Gastroesophageal sphincter (tissue), 4 donors: ENCODE measurements around the gene SYNGR1. TPM values are rescaled to one million over a fixed set of nuclear protein-coding genes. Genes with fewer than 3 reads are reported as not detected.

ENCODE experiments used
- ATAC-seq: fragments of 150-250 bp; one replicate; pipeline ENCODE4 v1.9.1; 2016; ENCODE audit warnings: mild to moderate bottlenecking, moderate library complexity
- H3K27ac ChIP-seq, 4 donors: fragments of 200-600 bp; sonication (generic) in 3 of 4; 1 replicate in 3 of 4; 2 replicates in 1 of 4; pipeline ENCODE4 v1.5.1; 2016 to 2019
- H3K27me3 ChIP-seq: fragments of 200-600 bp; sonication (generic); one replicate; pipeline ENCODE4 v1.5.1; 2019
- H3K36me3 ChIP-seq, 2 donors: fragments of 200-600 bp; sonication (generic); one replicate each; pipeline ENCODE4 v1.5.1; 2019; ENCODE audit warnings: control low read depth in 1 of 2
- H3K4me1 ChIP-seq, 3 donors: fragments of 200-600 bp; sonication (generic); 1 replicate in 2 of 3; 2 replicates in 1 of 3; pipeline ENCODE4 v1.5.1; 2016 to 2019; ENCODE audit warnings: control low read depth in 2 of 3
- H3K4me3 ChIP-seq, 2 donors: fragments of 200-600 bp; sonication (generic); one replicate each; pipeline ENCODE4 v1.5.1; 2019; ENCODE audit warnings: mild to moderate bottlenecking in 1 of 2, moderate library complexity in 1 of 2
- H3K9me3 ChIP-seq, 3 donors: fragments of 200-600 bp; sonication (generic); one replicate each; pipeline ENCODE4 v1.5.1; 2017 to 2019; ENCODE audit warnings: control low read depth in 2 of 3
- CTCF ChIP-seq, 4 experiments: fragments of 200-600 bp in 2 of 4; fragments of 450-650 bp in 2 of 4; sonication (generic) in 1 of 4; IDR thresholded peaks; one replicate each; pipeline ENCODE4 v1.5.1; 2017 to 2019; ENCODE audit warnings: antibody characterized with exemption in 4 of 4, mild to moderate bottlenecking in 2 of 4, moderate library complexity in 2 of 4
- EP300 ChIP-seq: sonication (generic); formaldehyde crosslinking; IDR thresholded peaks from one replicate; pipeline ENCODE4 v1.6.1; 2017; ENCODE audit warnings: antibody characterized with exemption, mild to moderate bottlenecking
- POLR2A ChIP-seq, 2 donors: fragments of 450-650 bp; IDR thresholded peaks; one replicate each; pipeline ENCODE4 v1.6.1; 2017; ENCODE audit warnings: antibody characterized with exemption in 2 of 2, mild to moderate bottlenecking in 2 of 2, moderate library complexity in 1 of 2
- POLR2AphosphoS5 ChIP-seq: sonication (generic); formaldehyde crosslinking; IDR thresholded peaks from one replicate; pipeline ENCODE4 v1.6.1; 2017; ENCODE audit warnings: antibody characterized with exemption
- WGBS, 2 donors: methylation state at CpG; one replicate each; pipeline ENCODE4 v1.1.5; 2018; ENCODE audit warnings: low coverage in 1 of 2; 5-methylcytosine and 5-hydroxymethylcytosine counted together
- total RNA-seq, 4 donors: library from RNA; depleted of rRNA; stranded (reverse); fragments of >200 nt; gene quantifications; one replicate each; pipeline ENCODE4 v1.1.0, GENCODE V29; 2016

Gene SYNGR1
- total RNA-seq, 4 donors from 2014 or later, result 13.3 to 34.2 (median 20.1) TPM

DNA sequence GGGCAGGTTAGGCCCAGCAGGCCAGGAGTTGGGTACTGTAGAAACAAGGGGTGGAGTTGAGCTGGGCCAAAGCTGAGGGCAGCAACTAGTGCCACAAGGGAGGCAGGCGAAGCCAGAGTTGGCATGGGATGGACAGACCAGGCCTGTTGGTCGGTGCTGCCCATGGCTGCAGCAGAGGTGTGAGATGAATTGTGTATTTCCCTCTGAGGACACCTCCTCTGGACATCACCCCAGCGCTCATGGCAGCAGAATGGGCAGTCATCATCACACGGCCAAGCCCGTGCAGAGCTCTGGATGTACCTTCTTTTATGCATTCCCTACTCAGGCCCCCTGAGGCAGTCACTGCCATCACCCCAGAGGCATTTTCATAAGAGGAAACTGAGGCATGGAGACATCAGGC, 70.1 kb downstream of the SYNGR1 start:
- H3K4me1 ChIP-seq, result no peaks in the 10 kb centered on the region
- no peaks in the 10 kb centered on the region for H3K9me3 ChIP-seq
- H3K27me3 ChIP-seq, result no peaks in the 10 kb centered on the region
- TF ChIP-seq EP300 (no peak), CTCF (IDR thresholded peaks at IDR 0.05) (no peak)
- WGBS, 2 donors, result 86 to 100% methylated on average over 1 to 4 of the region's 5 CpGs
- H3K27ac ChIP-seq, result no peak overlapping the region
- no peak overlapping the region for H3K4me3 ChIP-seq
- peaks cover 0 to 100% of the 10 kb centered on the region in 2 donors for H3K36me3 ChIP-seq
- ATAC-seq, result no peak

GRCh38 chr22:39421691-39422090, 71.9 kb downstream of the SYNGR1 start:
- Histone ChIP-seq H3K4me3 (no peak overlapping the region), H3K27me3 (no peaks in the 10 kb centered on the region), H3K9me3 (no peaks in the 10 kb centered on the region), H3K27ac (no peak overlapping the region), H3K36me3 (peaks cover 0 to 100% of the 10 kb centered on the region in 2 donors), H3K4me1 (no peaks in the 10 kb centered on the region)
- ATAC-seq, result no peak
- 90% methylated on average over 7 of the region's 11 CpGs; no CpG with 5 or more reads in 1 of the 2 donors for WGBS, 2 donors
- no peak for TF ChIP-seq POLR2AphosphoS5
- TF ChIP-seq EP300, result no peak
- TF ChIP-seq POLR2A (IDR thresholded peaks at IDR 0.05), result no peak
- no peak for TF ChIP-seq CTCF (IDR thresholded peaks at IDR 0.05)

DNA sequence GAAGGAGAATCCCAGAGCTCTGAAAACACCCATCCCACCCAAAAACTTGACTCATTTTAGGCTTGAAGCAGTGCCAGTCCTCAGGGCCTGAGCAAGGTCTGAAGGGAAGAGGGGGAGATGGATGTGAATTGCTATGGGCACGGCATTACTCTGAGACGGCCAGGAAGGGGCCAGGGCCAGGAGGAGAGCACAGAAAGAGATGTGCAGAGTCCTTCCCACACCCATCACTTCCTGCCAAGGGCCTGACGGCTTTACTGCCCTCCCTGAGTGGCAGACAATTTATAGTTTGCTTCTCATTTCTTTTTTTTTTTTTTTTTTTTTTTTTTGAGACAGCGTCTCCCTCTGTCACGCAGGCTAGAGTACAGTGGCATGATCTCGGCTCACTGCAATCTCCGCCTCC, 72.3 kb downstream of the SYNGR1 start:
- H3K27me3 ChIP-seq, result no peaks in the 10 kb centered on the region
- no peak for ATAC-seq
- H3K36me3 ChIP-seq, result peaks cover 0 to 100% of the 10 kb centered on the region in 2 donors
- no peak overlapping the region for H3K4me3 ChIP-seq
- H3K4me1 ChIP-seq, result no peaks in the 10 kb centered on the region
- WGBS, 2 donors, result 67 to 100% methylated on average over 1 to 3 of the region's 7 CpGs
- no peak overlapping the region for H3K27ac ChIP-seq
- TF ChIP-seq POLR2A (IDR thresholded peaks at IDR 0.05), result no peak
- TF ChIP-seq EP300, result no peak
- no peak for TF ChIP-seq POLR2AphosphoS5
- TF ChIP-seq CTCF (IDR thresholded peaks at IDR 0.05), result no peak
- H3K9me3 ChIP-seq, result no peaks in the 10 kb centered on the region

GRCh38 chr22:39422721-39423120, 72.9 kb downstream of the SYNGR1 start:
- Histone ChIP-seq H3K4me3 (no peak overlapping the region), H3K27me3 (no peaks in the 10 kb centered on the region), H3K27ac (no peak overlapping the region), H3K9me3 (no peaks in the 10 kb centered on the region), H3K4me1 (no peaks in the 10 kb centered on the region), H3K36me3 (peaks cover 0 to 100% of the 10 kb centered on the region in 2 donors)
- TF ChIP-seq POLR2A (IDR thresholded peaks at IDR 0.05) (no peak), CTCF (IDR thresholded peaks at IDR 0.05) (no peak), EP300 (no peak), POLR2AphosphoS5 (no peak)
- ATAC-seq, result no peak
- 82 to 94% methylated on average over 6 of the region's 6 CpGs for WGBS, 2 donors

DNA sequence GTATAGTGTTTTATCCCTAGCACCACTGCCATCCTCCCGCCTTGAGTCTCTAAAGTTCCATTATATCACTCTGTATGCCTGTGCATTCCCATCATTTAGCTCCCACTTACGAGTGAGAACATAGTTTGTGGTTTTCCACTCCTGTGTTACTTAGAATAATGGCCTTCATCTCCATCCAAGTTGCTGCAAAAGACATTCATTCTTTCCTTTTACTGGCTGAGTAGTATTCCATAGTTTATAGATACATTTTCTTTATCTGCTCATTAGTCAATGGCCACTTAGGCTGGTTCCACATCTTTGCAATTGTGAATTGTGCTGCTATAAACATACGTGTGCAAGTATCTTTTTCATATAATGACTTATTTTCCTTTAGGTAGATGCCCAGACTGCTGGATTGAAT, 74.2 kb downstream of the SYNGR1 start:
- no peaks in the 10 kb centered on the region for H3K27me3 ChIP-seq
- TF ChIP-seq EP300 (no peak), CTCF (IDR thresholded peaks at IDR 0.05) (no peak), POLR2A (IDR thresholded peaks at IDR 0.05) (no peak), POLR2AphosphoS5 (no peak)
- peaks cover 0 to 100% of the 10 kb centered on the region in 2 donors for H3K36me3 ChIP-seq
- ATAC-seq, result no peak
- H3K27ac ChIP-seq, result no peak overlapping the region
- H3K4me1 ChIP-seq, result no peaks in the 10 kb centered on the region
- H3K4me3 ChIP-seq, result no peak overlapping the region
- 98% methylated on average over 3 of the region's 3 CpGs for WGBS, 2 donors
- no peaks in the 10 kb centered on the region for H3K9me3 ChIP-seq
